GM19397 (cell line): ENCODE results near the gene TMEM245.
"Not testable (repeated sequence)": the region's sequence is repeated elsewhere in the genome, so short reads cannot be mapped to it uniquely, and the experiment has no call there.

ENCODE experiments used
- ATAC-seq: cut with Tn5 transposase; IDR thresholded peaks from one replicate; pipeline ENCODE4 v1.9.1; 2021; ENCODE audit warnings: mild to moderate bottlenecking, moderate library complexity; ENCODE audit not compliant: unreplicated experiment

The TMEM245 gene

GRCh38 chr9:109003116-109003515 is 116.6 kb downstream of the TMEM245 start:
- no peak for ATAC-seq

GRCh38 chr9:109002141-109002540 is 117.6 kb downstream of the TMEM245 start:
- ATAC-seq, result no peak

- no peak for ATAC-seq
These were observed 118.5 kb downstream of the TMEM245 start for GRCh38 chr9:109001275-109001676.

GRCh38 chr9:108997112-108997511 is 122.6 kb downstream of the TMEM245 start:
- ATAC-seq, result no peak

GRCh38 chr9:108996643-108997042 is 123.1 kb downstream of the TMEM245 start:
- ATAC-seq, result no peak

- peak; percentile 80 for ATAC-seq
These were observed 125.1 kb downstream of the TMEM245 start for GRCh38 chr9:108994695-108995094.

GRCh38 chr9:108991479-108991878 is 128.3 kb downstream of the TMEM245 start:
- no peak for ATAC-seq

- ATAC-seq, result no peak
These were observed 135.9 kb downstream of the TMEM245 start for GRCh38 chr9:108983885-108984284.

- no peak for ATAC-seq
These were observed 138.9 kb downstream of the TMEM245 start for GRCh38 chr9:108980893-108981292.

GRCh38 chr9:108978205-108978604 is 141.5 kb downstream of the TMEM245 start:
- no peak for ATAC-seq

GRCh38 chr9:108973895-108974294 is 145.9 kb downstream of the TMEM245 start:
- ATAC-seq, result no peak

- ATAC-seq, result no peak
These were observed 147.0 kb downstream of the TMEM245 start for GRCh38 chr9:108972626-108973209.

- ATAC-seq, result no peak
These were observed 147.6 kb downstream of the TMEM245 start for GRCh38 chr9:108972186-108972585.

- ATAC-seq, result not testable (repeated sequence)
These were observed 148.4 kb downstream of the TMEM245 start for GRCh38 chr9:108971392-108971791.

- no peak for ATAC-seq
These were observed 151.8 kb downstream of the TMEM245 start for GRCh38 chr9:108967916-108968315.
